SH-SY5Y (cell line): Measurements from ENCODE around the gene LIMD2.

ENCODE experiments used
- GATA2 ChIP-seq: IDR thresholded peaks from 2 replicates; pipeline ENCODE4 v1.6.1; 2011; ENCODE audit warnings: mild to moderate bottlenecking, low read depth, low read length
- GATA3 ChIP-seq: IDR thresholded peaks from 2 replicates; pipeline ENCODE4 v1.6.1; 2011; ENCODE audit warnings: low read depth, mild to moderate bottlenecking, low read length, moderate library complexity

GRCh38 chr17:63741143-63741407 is 41.1 kb upstream of the LIMD2 start:
- TF ChIP-seq GATA2 (no peak), GATA3 (no peak)
